Stimulated activated CD8-positive, alpha-beta memory T cell treated with anti-CD3 and anti-CD28 coated beads, Interleukin-7, amount 100 ng/mL, for 4 hours (primary cell): ENCODE data around the gene CDK2.

Source experiments
- DNase-seq, 2 donors: peaks; one replicate each; pipeline ENCODE4 v3.0.0-alpha.2; 2020; ENCODE audit warnings: low read depth in 2 of 2

Gene CDK2

DNA sequence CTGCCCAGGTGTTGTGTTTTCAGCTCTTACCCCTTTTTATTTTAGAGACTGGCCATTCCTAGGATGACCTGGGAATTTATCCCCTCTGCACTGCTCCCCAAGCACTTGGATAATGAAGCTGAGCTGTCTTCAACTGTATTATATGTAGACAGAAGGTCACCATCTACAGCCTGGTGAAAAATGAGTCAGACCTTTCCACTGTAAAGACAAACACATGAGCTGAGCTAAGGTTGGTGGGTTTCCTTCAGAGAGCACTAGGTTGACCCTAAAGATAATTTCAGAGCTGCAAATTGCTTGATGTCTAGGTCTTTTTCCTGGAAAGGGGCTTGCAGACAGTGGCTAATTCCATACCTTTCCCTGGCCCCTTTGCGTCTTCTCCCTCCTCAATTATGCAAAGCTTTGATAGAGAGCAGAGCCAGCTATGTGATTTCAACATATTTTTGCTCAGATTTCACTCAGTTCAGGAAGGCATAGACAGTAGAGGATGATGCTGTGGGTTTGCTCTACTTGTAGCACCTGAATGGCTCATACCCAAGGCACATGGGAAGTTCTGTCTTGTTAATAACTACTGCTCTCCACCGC is 45.0 kb downstream of the CDK2 start:
- DNase-seq = no peak

- DNase-seq = no peak
Observed at GRCh38 chr12:56013482-56013881, 46.9 kb downstream of the CDK2 start.

DNA sequence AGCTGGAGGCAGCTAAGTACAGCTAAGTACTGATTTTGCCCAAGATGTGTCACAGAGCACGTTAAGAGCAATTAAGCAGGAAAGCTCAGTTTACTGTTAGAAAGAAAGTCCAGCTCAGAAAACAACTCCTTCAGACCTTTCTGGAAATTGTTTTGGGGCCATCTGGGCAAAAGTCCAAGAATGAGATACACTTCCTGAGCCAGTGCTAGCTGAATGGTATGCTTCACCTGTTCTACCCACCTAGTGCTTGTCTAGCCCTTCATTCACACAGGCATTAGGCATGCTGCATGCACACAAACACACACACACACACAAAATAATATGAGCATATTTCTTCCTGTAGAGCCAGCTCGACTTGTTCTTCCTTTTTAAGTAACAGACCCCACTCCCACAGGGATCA is 47.6 kb downstream of the CDK2 start:
- no peak for DNase-seq

GRCh38 chr12:56017181-56017580 is 50.6 kb downstream of the CDK2 start:
- DNase-seq = no peak

DNA sequence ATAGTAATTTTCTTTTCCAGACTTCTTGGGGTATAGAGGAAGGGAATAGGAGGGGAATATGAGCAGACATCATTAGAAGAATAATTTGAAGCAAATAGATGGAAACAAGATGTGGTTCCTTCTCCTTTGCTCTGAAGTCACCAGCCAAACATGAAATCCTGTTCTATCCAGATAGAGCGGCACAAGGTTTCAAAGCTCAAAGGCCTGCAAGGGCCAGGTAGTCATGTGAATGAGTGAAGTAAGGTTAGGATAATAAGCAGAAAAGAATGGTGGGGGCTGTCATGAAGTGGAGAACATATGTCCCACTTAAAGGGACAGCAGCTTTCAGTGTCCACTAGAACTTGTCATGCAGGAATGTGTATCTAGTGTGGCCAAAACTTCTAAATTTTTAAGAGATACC is 51.7 kb downstream of the CDK2 start:
- no peak for DNase-seq

DNA sequence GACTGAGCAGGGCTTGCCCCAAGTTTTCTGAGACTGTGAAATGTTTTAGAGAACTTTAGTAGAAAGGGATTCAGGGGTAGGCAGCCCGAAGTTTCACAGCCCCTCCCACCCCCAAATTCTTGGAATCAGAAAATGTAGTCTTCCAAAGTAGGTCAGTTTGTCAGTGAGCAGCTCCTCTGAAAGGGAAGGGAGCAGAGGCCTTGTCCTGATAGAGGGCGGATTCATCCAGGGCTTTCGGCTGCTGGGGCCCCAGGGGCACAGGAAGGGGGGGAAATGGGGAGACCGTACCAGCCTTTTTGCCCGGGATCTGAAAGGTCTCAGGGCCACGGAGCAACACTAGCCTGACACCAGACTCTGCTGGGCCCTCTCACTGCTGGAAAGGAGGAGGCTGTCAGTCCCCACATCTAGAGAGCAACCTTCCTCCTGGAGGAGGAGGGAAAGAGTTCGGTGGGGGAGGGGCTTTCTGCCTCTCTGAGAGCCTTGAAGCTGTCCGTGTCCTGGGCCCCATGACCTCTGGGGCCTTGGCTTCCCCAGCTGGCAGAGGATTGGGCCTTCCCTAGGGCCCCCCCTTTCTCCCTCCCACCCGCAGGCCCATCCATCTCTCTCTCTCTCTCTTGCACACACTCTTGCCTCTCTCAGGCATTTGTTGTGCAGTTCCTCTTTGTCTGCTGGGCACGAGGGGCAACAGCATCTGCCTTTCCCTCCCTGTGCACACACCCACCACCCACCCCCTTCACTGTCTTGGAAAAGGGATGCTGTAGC is 54.0 kb downstream of the CDK2 start, which contains the start of gene IKZF4:
TSS of gene IKZF4 (plus strand) at position 621 of the 762 bp plus-strand sequence. CDS start 451 bp downstream, outside the sequence.
- DNase-seq = no peak

GRCh38 chr12:56021889-56022497 is 55.4 kb downstream of the CDK2 start:
- DNase-seq = no peak
